Non-pigmented ciliary epithelial cell (primary cell): ENCODE measurements around the gene NLRP6.
"Not testable (repeated sequence)": the region's sequence is repeated elsewhere in the genome, so short reads cannot be mapped to it uniquely, and the experiment has no call there.

Source experiments
- DNase-seq: peaks from one replicate; pipeline ENCODE4 v3.0.0-alpha.2; 2010; ENCODE audit warnings: low read depth

The NLRP6 gene

DNA sequence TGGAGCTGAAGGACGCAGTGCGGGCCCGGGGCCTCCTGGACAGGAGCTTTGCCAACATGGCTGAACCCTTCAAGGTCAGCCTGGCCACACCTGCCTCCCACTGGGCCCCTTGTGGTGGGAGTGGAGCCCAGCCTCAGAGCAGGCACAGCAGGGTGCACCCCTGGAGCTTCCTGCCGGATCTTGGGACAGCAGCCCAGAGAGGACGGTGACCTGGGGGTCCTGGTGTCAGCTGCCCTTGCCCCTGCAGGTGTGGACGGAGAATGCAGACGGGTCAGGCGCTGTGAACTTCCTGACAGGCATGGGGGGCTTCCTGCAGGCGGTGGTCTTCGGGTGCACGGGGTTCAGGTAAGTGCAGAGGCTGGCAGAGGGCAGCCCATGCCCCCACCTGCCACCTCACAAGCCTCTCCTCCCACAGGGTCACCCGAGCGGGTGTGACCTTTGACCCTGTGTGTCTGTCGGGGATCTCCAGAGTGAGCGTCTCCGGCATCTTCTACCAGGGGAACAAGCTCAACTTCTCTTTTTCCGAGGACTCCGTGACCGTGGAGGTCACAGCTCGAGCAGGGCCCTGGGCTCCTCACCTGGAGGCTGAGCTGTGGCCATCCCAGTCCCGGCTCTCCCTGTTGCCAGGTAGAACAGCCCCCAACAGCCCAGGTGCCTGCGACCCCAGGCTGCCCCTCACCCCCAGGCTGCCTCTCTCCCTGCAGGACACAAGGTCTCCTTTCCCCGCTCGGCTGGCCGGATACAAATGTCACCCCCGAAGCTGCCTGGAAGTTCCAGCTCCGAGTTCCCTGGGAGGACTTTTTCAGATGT, 15.8 kb downstream of the NLRP6 start:
- no peak for DNase-seq

DNA sequence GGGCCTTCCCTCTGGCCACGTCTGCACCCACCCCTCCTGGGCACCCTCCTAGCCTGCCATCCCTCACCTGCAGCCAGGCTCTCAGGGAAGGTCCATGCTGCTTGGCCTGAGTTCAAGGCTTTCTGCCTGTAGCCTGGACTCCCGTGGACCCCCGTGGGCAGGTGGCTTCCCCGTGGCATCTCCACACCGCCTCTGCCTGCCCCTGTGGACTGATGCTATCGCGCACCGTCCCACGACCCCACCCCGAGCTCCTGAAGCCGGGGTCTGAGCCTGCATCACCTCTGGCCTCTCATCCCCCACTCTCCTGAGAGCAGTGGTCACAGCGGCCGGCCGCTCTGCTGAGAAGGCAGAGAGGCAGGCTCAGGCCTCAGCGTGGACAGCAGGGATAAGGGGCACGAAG, 16.6 kb downstream of the NLRP6 start:
- DNase-seq: no peak

DNA sequence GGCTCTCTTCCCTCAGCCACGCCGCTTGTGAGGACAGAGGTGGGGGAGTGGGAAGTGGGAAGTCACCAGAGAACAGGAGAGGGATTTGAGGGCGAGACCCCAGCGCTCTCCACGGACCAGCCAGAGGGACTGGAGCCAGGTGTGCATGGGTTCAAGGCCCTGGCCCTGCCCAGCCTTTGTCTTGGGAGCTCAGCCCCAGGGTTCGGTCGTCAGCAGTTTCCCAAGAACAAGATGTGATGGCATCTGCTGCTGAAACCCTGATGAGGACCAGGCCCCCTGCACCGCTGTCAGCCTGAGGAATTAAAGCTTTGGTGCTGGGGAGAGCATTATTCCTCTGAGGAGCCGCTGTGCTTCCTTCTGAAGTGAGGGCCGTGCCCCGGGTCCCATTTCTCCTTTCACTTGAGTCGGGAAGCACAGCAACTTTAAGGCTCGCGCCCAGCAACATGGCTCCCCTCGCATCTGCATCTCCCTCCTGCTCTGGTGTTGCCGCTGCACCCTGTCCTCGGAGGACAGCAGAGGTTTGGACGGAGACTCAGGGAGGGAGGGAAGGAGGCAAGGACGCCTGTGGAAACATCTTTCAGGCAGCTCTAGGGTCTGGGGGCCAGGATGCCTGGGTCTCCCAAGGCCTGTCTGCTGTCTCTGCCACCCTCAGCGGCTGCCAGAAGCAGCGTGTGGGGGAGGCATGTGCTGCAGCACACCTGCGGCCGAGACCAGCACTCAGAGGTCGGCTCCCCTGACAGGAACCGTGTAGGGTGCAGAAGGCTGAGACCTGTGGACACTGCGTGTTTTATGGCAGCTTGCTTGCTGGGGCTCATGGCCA, 17.4 kb downstream of the NLRP6 start:
- DNase-seq: no peak

DNA sequence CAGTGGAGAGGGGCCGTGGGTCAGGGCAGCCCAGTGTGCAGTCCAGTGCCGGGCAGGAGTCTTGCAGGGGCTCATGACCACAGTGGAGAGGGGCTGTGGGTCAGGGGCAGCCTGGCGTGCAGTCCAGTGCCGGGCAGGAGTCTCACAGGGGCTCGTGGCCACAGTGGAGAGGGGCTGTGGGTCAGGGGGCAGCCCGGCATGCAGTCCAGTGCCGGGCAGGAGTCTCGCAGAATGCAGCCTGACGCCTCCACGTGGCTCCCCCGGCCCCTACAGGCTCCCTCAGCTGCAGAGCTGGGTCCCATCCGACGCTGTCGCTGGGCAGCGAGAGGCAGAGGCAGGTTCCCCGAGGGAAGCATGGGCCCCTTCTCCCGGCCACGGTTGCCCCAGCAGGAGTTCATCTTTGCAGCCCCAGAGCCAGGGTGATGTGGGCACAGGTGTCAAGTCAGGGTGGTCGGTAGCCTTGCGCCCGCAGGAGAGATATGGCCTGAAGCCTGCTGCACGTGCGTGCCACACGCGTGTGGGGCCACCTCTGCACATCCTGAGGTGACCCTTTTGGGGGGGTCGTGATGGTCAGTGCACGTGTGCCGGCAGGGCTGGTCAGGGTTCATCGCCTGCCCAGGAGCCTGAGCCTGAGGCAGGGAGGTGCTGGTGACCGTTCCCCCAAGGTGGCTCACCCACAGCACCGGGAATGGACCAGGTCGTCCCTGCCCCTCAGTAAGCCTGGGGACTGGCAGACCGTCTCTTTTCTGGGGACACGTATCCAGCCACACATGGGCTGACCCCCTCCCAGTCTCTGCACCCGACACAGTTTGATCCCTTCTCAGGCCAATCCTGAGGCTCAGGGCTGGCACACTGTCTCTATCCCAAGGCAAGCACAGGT, 18.2 kb downstream of the NLRP6 start:
- no peak for DNase-seq

DNA sequence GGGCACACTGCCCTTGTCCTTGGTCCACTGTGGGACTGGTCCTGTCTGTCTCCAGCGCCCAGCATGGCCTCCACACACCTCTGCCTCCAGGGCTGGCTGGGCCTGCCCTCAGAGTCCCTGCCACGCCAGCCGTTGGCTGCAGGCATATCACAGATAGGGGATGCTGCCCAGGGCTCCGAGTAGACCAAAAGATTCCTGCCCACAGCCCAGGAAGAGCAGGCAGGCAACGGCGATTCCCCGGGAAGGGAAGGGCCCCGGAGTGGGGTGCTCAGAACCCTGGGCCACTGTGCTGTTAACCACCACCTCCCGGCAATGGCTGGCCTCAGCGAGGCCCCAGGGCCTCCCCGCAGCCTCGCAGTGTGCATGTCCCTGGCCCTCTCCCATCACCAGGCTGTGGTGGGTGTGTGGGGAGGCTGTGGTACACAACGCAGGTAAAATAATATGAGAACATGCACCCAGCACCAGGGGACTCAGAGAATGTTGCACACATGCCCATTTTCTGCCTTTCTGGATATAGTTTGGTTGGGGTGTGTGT, 18.9 kb downstream of the NLRP6 start:
- DNase-seq: no peak

DNA sequence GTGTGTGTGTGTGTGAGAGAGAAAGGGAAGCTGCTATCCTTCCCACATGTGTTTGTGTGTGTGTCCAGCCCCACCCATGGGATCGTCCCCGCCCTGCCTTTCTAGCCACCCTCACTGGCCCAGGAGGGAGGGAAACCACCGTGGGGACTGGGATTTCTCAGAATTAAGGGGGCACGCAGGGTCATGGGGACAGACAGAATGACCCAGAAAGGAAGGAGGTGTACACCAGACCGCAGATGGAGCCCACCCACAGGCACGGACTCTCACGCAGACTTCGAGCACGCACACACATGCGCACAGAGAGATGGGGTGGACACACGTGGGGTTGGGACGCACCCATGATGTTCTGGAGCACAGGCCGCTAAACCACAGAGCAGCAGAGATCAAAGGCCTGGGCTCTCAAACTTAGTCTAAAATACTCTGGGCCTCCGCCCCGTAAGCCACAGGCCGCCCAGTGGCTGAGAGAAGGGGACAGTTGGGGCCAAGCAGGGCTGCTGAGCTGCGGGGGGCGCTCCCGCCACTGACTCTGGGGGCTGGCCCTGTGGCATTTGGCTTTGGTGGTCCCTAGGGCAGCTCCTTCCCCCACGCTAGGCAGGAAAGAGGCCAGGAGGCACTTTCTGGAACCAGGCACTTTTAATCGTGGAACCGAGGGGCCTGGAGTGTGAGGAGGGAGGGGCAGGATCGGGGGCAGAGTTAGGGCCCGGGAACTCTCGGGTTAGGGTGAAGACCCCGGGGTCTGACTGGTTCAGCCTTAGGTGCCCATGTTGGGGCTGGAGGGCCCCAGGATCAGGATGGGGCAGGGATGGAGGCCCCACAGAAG, 19.6 kb downstream of the NLRP6 start:
- DNase-seq: no peak

DNA sequence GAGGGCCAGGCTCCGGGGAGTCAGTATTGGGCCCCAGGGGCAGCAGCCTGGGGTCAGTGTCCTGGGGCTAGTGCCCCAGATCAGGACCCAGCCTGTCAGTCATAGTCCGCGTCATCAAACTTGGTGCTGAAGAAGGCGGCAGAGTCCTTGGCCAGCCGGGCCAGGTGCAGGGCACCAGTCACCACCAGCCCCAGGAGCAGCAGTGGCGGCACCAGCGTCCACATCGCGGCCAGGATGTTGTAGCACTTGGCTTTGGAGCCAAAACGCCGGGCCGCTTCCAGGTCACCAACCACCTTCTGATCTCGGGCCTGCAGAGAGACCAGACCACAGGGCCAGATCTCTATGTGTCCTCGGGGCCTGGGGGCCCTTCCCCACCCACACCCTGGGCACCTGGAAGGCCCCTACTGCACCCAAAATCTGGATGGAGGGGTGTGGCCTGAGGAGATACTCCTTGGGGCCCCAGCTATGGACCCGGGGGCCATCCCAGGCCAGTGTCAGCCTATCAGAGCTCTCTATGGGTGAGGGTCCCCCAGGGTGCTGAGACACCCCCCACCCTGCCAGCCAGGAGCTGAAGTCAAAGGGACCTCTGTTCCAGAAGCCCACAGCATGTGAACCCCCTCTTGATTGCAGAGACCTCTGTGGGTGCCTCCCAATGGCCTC, 20.3 kb downstream of the NLRP6 start:
- no peak for DNase-seq

DNA sequence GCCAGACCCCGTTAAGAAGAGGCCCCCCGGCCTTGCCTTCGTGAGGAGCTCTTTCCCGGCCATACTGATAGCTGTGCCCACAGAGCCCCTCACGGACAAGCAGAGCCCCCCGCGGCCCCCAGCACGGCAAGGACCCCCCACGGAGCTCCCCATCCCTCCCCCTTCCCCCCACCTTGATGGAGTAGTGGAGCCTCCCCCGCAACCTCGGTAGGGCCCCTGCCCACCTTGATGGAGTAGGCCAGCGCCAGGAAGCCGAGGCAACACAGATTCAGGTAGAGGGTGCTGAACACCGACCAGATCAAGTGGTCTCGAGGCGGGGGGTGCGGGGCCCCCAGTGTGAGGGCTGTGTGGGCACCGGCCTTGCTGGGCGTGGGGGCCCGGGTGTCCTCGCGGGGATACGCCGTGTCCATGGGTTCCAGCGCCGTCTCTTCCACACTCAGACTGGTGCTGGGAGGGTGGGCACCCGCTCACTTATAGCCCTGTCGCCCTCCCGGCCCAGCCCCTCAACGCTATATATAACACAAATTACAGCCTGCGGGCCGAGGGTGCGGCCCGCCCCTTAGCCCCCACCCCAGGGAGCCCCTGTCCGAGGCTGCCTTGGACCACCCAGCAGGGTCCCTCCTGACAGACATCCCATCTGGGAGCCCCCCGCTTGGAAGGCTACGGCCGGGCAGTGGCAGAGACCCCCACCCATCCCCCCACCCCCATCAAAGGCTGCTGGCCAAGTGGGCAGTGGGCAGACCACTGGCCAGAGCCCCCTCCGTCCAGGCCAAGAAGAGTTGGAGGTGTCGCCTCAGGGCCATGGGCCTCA, 21.1 kb downstream of the NLRP6 start, which contains the start of gene IFITM5:
IFITM5 (minus strand) TSS at position 446 of the 811 bp plus-strand sequence; CDS start at position 410, 36 bp downstream.
- no peak for DNase-seq

DNA sequence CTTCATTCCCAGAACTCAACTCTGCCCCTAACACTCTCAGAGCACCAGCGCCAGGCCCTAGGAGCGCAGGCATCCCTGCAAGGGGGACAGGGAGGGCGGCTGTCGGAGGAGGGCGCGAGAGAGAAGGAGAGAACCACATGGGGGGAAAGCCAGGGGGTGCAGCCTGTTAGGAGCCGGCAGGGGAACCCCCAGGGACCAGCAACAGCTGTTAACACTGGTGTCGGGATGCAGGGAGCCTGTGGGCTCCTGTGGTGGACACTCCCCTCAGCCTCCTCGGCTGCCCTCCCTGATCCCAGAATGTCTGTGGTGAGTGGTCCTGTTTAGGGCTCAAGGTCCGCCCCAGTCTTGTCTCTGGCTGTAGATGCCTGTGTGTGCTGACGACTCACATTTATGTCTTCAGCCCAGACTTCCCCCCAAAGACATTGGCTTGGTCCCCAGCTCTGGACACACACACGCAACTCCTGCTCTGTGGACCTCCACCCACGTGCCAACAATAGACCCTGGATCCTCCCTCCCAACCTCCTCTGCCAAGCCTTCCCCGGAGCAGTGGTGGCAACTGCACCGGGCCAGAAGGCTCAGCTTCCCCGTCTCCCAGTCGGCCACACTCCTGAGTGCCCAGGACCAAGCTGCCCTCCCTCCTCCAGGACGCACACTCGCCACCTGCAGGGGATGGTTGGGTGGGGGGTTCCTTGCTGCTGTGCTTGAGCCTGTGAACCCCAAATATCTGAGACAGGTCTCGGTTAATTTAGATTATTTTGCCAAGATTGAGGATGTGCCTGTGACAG, 21.9 kb downstream of the NLRP6 start:
- no peak for DNase-seq

DNA sequence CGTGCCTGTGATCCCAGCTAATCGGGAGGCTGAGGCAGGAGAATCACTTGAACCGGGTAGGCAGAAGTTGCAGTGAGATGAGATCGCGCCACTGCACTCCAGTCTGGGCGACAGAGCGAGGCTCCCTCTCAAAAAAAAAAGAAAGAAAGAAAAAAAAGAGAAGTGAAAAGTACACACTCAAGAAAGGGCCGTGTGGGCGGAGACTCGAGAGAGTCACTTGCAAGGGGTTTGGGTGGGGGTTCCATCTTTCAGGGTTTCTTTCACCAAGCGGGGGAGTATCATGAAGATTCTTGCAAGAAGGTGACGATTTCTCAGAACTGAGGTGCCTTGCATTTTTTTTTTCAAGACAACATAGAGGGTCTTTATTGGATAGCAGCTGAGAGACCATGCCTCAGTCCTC, 25.2 kb downstream of the NLRP6 start:
- DNase-seq: no peak

DNA sequence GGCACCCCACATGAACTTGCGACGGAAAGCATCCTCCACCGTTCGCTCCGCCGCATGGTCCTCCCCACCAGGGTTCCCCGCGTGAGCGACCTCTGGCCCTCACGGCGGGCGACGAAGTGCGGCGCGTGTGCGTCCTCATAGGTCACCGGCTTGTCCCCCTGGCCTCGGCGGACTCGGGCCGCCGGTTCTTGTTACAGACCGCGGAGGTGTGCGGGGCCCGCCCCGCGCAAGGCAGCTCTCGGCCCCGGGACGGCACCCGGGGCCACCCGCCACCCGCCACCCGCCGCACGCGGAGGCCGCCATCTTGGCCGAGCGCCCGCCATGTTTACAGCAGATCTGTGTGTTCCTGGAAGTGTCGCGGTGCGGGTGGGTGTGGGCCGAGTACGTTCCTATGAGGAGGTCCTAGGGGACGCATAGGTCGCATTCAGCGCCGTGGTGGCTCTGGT, 25.9 kb downstream of the NLRP6 start:
- DNase-seq: no peak

DNA sequence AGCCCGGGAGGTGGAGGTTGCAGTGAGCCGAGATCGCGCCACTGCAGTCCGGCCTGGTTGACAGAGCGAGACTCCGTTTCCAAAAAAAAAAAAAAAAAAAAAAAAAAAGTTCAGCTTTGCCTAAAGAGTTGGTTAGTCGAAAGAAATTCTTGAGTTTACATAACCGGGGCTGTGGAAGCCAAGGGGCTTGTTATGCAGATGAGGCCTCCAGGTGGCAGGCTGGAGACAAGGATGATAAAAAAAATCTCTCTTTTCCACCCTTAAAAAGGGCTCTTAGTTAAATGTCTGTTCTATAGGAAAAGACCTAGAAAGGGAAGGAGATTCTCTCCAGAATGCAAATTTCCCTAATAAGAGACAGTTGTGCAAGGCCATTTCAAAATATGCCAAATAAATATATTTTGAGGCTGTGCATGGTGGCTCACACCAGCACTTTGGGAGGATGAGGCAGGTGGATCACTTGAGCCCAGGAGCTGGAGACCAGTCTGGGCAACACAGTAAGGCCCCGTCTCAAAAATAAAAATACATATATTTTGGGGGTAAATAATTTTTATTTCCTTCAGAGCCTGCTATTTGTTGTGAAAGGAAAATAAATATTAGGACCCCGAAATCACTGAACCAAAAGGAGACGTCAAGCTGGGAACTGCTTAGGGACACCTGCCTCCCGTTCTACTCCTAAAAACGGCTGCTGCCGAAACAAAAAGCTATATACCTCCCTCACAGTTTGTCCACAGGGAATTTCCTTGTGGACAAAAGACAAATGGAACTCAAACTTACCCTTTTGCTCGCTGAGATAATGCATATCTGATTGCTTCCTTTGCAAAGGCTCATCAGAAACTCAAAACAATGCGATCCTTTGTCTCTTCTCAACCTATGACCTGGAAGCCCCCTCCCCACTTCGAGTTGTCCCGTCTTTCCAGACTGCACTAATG, 27.0 kb downstream of the NLRP6 start:
- DNase-seq: no peak

DNA sequence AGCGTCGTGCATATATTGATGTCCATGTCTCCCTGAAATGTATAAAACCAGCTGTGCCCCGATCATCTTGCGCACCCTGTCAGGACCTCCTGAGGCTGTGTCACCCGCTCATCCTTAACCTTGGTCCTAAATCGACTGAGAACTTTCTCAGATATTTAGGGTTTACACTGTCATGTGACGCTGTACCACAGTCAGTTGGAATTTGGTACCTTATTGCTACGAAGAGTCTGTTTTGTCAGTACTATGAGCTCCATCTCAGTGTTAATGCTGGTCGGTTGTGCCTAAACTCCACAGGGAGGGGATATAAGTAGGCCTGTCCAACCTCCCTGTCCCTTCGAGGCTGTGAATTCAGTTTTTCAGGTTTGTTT, 27.6 kb downstream of the NLRP6 start:
- DNase-seq: no peak

DNA sequence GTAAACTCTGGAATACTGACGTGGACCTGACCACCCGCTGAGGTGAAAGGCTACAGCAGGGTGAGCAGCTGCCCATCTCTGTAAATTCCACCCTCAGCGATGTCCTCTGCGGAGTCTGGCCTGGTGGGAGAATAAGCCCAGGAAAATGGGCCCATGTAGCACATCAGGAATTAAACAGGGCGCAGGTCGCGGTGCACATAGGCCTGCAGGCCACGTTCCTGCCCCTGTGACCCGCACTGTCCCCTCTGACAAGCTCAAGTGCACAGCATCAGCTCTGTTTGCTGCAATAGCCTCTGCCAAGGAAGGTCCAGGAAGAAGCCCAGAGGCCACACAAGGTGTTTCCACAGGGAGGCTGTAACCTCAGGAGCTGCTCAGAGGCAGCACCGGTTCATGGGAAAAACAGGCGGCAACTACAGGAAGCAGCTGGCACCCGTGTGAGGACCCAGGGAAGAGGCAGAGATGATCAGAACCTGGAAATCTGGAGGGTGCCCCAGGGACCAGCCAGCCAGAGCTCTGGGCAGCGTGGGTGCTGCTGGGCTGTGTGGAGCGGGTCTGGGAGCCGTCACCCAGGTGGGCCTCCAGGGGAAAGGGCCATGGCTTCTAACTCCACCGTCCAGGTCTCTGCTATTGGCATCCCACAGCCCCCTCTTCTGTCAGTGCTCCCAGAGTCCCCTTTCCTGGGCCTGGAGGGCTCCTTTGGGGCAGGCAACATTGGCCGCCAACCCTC, 28.6 kb downstream of the NLRP6 start:
- DNase-seq: no peak

DNA sequence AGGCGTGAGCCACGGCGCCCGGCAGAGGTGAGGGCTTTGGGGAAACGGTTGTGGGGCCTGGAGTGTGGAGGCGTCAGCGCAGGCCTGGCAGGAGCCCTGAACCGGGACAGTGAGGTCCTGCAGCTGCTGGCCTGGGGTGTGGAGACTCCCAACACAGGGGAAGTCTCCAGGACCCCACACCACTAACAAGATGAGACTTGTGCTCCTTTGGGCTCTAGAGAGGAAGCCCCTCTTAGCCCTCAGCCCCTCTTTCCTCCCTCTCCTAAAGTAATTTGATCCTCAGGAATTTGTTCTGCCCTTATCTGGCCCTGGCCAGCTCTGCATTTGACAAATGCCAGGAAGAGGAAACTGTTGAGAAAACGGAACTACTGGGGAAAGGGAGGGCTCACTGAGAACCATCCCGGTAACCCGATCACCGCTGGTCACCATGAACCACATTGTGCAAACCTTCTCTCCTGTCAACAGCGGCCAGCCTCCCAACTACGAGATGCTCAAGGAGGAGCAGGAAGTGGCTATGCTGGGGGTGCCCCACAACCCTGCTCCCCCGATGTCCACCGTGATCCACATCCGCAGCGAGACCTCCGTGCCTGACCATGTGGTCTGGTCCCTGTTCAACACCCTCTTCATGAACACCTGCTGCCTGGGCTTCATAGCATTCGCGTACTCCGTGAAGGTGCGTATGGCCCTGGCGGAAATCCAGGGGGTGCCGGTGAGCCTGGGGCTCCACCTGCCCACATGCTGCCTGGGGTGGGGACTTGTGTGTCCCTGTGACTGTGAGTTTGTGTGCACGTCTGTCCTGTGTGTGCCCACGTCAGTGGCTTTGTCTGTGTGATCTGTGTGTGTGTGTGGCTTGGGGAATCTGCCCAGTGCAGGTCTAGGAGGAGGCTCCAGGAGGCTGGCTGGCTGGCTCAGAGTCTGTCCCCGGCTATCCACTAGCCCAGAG, 29.8 kb downstream of the NLRP6 start, which contains the start of gene IFITM2:
IFITM2 (plus strand) TSS at position 51 of the 943 bp plus-strand sequence; CDS start at position 428, 377 bp downstream.
- not testable (repeated sequence) for DNase-seq
